ENCODE measurements around the gene SERPINA3. TPM values are rescaled to one million over a fixed set of nuclear protein-coding genes. Genes with fewer than 3 reads are reported as not detected.

SERPINA3 gene
- total RNA-seq, 1 experiment from 2014 or later, result 3.5 TPM

DNA sequence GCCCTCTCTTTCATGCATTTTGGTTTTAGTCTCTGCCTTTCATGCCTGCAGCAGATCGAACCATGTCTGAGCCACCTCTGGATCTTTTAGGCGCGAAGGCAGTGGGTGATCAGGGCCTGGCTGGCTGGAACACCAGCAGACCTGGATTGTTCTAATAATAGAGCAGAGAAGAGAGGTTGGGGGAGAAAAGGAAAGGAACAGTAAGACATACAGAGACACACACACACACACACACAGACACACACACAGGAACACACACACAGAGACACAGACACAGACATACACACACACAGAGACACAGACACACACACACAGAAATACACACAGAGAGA lies 38.2 kb downstream of the SERPINA3 start (continued):
- TF ChIP-seq SMAD4 (CRISPR knock-in tag; IDR thresholded peaks at IDR 0.05), result no peak

DNA sequence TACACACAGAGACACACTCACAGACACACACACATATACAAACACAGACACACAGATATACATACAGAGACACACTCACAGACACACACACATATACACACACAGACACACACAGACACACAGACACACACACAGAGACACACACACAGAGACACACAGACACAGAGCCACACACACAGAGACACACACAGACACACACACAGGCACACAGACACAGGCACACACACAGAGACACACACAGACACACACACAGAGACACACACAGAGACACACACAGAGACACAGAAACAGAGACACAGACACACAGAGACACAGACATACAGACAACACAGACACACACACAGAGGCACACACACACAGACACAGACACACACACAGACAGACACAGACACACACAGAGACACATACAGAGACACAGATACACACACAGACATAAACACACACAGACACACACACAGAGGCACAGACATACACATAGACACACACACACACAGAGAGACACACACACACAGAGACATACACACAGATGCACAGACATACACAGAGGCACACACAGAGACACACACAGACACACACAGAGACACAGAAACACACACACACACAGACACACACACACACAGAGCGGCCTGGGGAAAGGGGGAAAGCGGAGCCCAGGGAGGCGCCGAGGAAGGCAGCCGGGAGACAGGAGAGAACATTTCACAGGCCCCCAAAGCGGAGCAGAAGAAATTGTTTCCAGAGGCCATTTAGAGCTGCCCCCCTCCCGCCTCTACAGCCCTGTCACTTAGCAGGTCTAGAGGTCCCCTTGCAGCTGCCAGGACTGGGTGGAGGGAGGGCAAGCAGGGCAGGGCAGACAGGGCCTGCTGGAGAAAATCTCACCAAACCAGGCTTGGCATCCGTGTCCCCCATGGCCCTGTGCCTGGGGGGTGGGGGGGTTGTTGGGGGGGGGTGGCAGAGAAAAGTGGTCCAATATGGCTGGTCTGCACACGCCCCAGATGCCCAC lies 38.9 kb downstream of the SERPINA3 start:
- no peak for ATAC-seq
- CTCF ChIA-PET, result interaction anchor here (1.0 kb wide), 2 partner anchors 217 to 801 kb away, joined by 3 read pairs; no protein-coding TSS in a partner anchor
- no peaks in the 10 kb centered on the region for H3K27me3 Mint-ChIP-seq (ENCODE audit: low read depth)
- H3K36me3 Mint-ChIP-seq, result no peaks in the 10 kb centered on the region; the same call in none of the 2 replicates
- POLR2A ChIA-PET, result interaction anchor here (0.7 kb wide), 1 partner anchor 13 kb away, joined by 3 read pairs; no protein-coding TSS in a partner anchor
- no peak overlapping the region for H3K4me3 Mint-ChIP-seq
- H3K9me3 Mint-ChIP-seq, result peaks cover 12% of the 10 kb centered on the region
- H3K27ac Mint-ChIP-seq, result no peak overlapping the region
- H3K4me1 Mint-ChIP-seq, result no peaks in the 10 kb centered on the region
- TF ChIP-seq, protein P1, sequence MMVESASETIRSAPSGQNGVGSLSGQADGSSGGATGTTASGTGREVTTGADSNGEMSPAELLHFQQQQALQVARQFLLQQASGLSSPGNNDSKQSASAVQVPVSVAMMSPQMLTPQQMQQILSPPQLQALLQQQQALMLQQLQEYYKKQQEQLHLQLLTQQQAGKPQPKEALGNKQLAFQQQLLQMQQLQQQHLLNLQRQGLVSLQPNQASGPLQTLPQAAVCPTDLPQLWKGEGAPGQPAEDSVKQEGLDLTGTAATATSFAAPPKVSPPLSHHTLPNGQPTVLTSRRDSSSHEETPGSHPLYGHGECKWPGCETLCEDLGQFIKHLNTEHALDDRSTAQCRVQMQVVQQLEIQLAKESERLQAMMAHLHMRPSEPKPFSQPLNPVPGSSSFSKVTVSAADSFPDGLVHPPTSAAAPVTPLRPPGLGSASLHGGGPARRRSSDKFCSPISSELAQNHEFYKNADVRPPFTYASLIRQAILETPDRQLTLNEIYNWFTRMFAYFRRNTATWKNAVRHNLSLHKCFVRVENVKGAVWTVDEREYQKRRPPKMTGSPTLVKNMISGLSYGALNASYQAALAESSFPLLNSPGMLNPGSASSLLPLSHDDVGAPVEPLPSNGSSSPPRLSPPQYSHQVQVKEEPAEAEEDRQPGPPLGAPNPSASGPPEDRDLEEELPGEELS (CRISPR knock-in tag; IDR thresholded peaks at IDR 0.05), result no peak
- TF ChIP-seq SOX15 (CRISPR knock-in tag; IDR thresholded peaks at IDR 0.05), result no peak
- no peak for TF ChIP-seq HMGA2 (CRISPR knock-in tag; IDR thresholded peaks at IDR 0.05)
- TF ChIP-seq NR1H2 (CRISPR knock-in tag; IDR thresholded peaks at IDR 0.05), result no peak
- TF ChIP-seq JUN (CRISPR knock-in tag; IDR thresholded peaks at IDR 0.05), result no peak
- DNase-seq (ENCODE audit: low spot score), result no peak

DNA sequence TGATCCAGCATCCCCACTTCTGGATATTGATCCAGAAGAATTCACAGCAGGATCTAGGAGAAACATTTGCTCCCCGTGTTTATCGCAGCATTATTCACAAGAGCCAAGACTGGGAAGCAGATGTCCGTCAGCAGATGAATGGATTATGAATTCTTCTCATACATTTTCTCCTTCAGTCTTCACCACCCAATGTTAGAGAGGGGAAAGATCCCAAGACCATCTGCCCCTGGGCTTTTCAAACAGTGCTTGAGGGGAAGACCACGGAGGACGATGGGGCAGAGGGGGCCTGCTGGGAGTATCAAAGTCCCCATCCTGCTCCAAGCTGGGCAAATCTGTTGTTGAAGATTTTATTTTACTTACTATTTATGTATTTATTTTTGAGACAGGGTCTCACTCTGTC lies 41.1 kb downstream of the SERPINA3 start:
- peaks cover 11% of the 10 kb centered on the region for H3K9me3 Mint-ChIP-seq
- ChIA-PET CTCF (interaction anchor here (1.0 to 1.3 kb wide), 2 partner anchors 18 to 167 kb away, joined by 3 to 5 read pairs; no protein-coding TSS in a partner anchor), POLR2A (no interaction called here)
- H3K27me3 Mint-ChIP-seq (ENCODE audit: low read depth), result no peaks in the 10 kb centered on the region
- DNase-seq (ENCODE audit: low spot score) (no peak), ATAC-seq (no peak)
- no peak overlapping the region for H3K4me3 Mint-ChIP-seq
- no peak overlapping the region for H3K27ac Mint-ChIP-seq
- peaks cover 2% of the 10 kb centered on the region; the same call in 1 of the 2 replicates for H3K36me3 Mint-ChIP-seq
- no peak for TF ChIP-seq ZNF532 (CRISPR knock-in tag; IDR thresholded peaks at IDR 0.05; ENCODE audit: borderline replicate concordance)
- TF ChIP-seq PRRX2 (CRISPR knock-in tag; IDR thresholded peaks at IDR 0.05), result no peak
- no peak for TF ChIP-seq ATF6 (CRISPR knock-in tag; IDR thresholded peaks at IDR 0.05)
- TF ChIP-seq CREB1 (CRISPR knock-in tag; IDR thresholded peaks at IDR 0.05), result no peak
- no peak for TF ChIP-seq TP53 (CRISPR knock-in tag; IDR thresholded peaks at IDR 0.05)
- TF ChIP-seq ELF4 (CRISPR knock-in tag; IDR thresholded peaks at IDR 0.05; ENCODE audit: low read depth), result no peak
- no peak for TF ChIP-seq NFATC4 (CRISPR knock-in tag; IDR thresholded peaks at IDR 0.05)
- no peak for TF ChIP-seq ZSCAN18 (CRISPR knock-in tag; IDR thresholded peaks at IDR 0.05)
- no peak for TF ChIP-seq ATF1 (CRISPR knock-in tag; IDR thresholded peaks at IDR 0.05)
- no peak for TF ChIP-seq E2F4 (CRISPR knock-in tag; IDR thresholded peaks at IDR 0.05; ENCODE audit: borderline replicate concordance, low read depth)
- TF ChIP-seq ZNF317 (CRISPR knock-in tag; IDR thresholded peaks at IDR 0.05; ENCODE audit: borderline replicate concordance, low read depth), result no peak
- H3K4me1 Mint-ChIP-seq, result no peaks in the 10 kb centered on the region
